ENCODE measurements around the gene RPAIN.

DNA sequence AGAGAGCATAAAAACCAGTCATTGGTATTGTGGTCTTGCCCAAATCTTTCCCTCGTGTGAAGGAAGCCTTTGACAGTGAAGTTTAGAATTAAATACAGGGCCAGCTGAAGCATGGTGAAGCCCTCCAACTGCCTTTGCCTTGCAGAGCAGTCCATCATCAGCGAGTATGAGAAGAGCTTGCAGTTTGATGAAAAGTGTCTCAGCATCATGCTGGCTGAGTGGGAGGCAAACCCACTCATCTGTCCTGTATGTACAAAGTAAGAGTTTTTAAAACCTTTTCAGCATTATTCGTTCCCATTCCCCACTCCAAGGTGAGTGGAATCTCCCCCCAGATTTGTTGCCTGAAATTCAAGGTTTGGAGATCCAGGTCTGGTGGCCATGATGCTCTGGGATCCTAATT, 5.8 kb downstream of the RPAIN start:
- TF ChIP-seq, protein P1, sequence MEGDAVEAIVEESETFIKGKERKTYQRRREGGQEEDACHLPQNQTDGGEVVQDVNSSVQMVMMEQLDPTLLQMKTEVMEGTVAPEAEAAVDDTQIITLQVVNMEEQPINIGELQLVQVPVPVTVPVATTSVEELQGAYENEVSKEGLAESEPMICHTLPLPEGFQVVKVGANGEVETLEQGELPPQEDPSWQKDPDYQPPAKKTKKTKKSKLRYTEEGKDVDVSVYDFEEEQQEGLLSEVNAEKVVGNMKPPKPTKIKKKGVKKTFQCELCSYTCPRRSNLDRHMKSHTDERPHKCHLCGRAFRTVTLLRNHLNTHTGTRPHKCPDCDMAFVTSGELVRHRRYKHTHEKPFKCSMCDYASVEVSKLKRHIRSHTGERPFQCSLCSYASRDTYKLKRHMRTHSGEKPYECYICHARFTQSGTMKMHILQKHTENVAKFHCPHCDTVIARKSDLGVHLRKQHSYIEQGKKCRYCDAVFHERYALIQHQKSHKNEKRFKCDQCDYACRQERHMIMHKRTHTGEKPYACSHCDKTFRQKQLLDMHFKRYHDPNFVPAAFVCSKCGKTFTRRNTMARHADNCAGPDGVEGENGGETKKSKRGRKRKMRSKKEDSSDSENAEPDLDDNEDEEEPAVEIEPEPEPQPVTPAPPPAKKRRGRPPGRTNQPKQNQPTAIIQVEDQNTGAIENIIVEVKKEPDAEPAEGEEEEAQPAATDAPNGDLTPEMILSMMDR (IDR thresholded peaks at IDR 0.05), result no peak
- TF ChIP-seq EP300 (IDR thresholded peaks at IDR 0.05), result no peak
- no peak for TF ChIP-seq POLR2A (IDR thresholded peaks at IDR 0.05)
